GM23338 (cell line): Measurements from ENCODE around the gene ZNF692.

Experiments used
- EZH2 ChIP-seq: fragments of 200-600 bp; sonication (generic); IDR thresholded peaks from one replicate; pipeline ENCODE4 v1.8.0; 2017; ENCODE audit warnings: antibody characterized with exemption, mild to moderate bottlenecking, low read depth; ENCODE audit not compliant: unreplicated experiment
- POLR2AphosphoS5 ChIP-seq: IDR thresholded peaks from 2 replicates; pipeline ENCODE4 v1.6.1; 2016; ENCODE audit warnings: antibody characterized with exemption, low read depth
- ZNF114 ChIP-seq: fragments of 250-450 bp; sonication (Bioruptor Pico); IDR thresholded peaks from 2 replicates; pipeline ENCODE4 v1.5.0; 2020; ENCODE audit warnings: mild to moderate bottlenecking, moderate library complexity

DNA sequence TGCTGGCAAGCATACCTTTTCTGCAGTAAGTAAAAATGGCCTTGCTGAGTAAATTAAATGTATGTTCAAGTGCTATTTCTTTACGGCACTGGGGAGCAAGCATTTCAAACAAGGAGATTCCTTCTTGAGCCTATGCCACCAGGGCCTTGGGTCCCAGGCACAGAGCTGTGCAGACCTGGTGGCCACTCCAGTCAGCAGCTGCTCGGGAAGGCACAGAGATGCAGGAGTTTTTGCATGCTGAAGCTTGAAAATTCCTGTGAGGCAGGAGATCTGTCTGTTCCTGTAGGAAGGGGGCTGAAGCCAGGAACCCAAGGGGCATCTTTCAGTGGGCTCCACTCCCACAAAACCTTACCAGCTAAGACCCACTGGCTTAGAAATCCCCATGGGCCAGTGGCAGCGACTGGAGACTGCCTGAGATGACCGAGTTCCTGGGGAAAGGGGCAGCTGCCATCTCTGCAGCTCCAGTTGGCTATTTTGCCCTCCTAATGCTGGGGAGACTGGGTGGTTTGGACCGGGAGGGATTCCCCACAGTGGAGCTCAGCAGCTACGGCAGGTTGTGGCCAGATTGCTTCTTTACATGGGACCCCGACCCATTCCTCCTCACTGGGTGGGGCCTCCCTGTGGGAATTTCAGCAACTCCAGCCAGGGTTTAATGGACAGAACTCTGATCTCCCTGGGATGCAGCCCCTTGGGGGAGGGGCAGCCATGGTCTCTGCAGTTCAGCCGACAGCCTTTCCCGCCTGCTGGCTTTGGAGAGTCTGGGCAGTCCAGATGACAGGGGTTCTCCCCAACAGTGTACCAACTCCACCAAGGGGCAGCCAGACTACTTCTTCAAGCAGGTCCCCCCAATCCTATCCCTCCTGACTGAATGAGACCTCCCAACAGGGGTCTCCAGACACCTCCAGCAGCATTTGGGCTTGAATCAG, 38.8 kb upstream of the ZNF692 start:
- TF ChIP-seq POLR2AphosphoS5 (no peak), ZNF114 (no peak), EZH2 (no peak)
